Mesendoderm (in vitro differentiated cells): ENCODE data around the gene MTG1.
A peak's percentile ranks its signal among the peaks of the same experiment; 100 is the strongest.

Experiments
- DNase-seq: peaks from one replicate; pipeline ENCODE4 v3.0.0; 2013
- H2AK5ac ChIP-seq: 2 replicates; pipeline ENCODE4 v1.6.1; 2013; ENCODE audit warnings: low read length, inconsistent platforms
- H2BK120ac ChIP-seq: 2 replicates; pipeline ENCODE4 v1.6.1; 2013; ENCODE audit warnings: low read depth, mild to moderate bottlenecking, low read length, moderate library complexity, mixed read lengths
- H2BK15ac ChIP-seq: replicated peaks from 2 replicates; pipeline ENCODE4 v1.6.1; 2013; ENCODE audit warnings: low read depth, mild to moderate bottlenecking, moderate library complexity
- H2BK5ac ChIP-seq: 2 replicates; pipeline ENCODE4 v1.6.1; 2013; ENCODE audit warnings: low read length, inconsistent platforms
- H3K18ac ChIP-seq: 2 replicates; pipeline ENCODE4 v1.6.1; 2013; ENCODE audit warnings: mild to moderate bottlenecking, low read length, mixed read lengths
- H3K23ac ChIP-seq: one replicate; pipeline ENCODE4 v1.6.1; 2013; ENCODE audit warnings: low read length
- H3K27ac ChIP-seq: 2 replicates; pipeline ENCODE4 v1.5.1; 2013; ENCODE audit warnings: low read depth, mild to moderate bottlenecking, inconsistent platforms, low read length, moderate library complexity
- H3K27me3 ChIP-seq: 2 replicates; pipeline ENCODE4 v1.6.1; 2013; ENCODE audit warnings: low read length, control low read depth, mild to moderate bottlenecking, inconsistent platforms; ENCODE audit not compliant: insufficient read depth, poor library complexity
- H3K36me3 ChIP-seq: 2 replicates; pipeline ENCODE4 v1.6.1; 2013; ENCODE audit warnings: low read length, inconsistent platforms; ENCODE audit not compliant: control insufficient read depth, insufficient read depth
- H3K4ac ChIP-seq: one replicate; pipeline ENCODE4 v1.6.1; 2013; ENCODE audit warnings: low read depth, mild to moderate bottlenecking, low read length, moderate library complexity
- H3K4me1 ChIP-seq: 2 replicates; pipeline ENCODE4 v1.6.1; 2013; ENCODE audit warnings: low read depth, low read length, inconsistent platforms; ENCODE audit not compliant: control insufficient read depth
- H3K4me2 ChIP-seq: 2 replicates; pipeline ENCODE4 v1.6.1; 2013; ENCODE audit warnings: low read length
- H3K4me3 ChIP-seq: 2 replicates; pipeline ENCODE4 v1.5.1; 2013; ENCODE audit warnings: mild to moderate bottlenecking, low read length
- H3K56ac ChIP-seq: one replicate; pipeline ENCODE4 v1.6.1; 2013; ENCODE audit warnings: low read length
- H3K79me1 ChIP-seq: 2 replicates; pipeline ENCODE4 v1.6.1; 2013; ENCODE audit warnings: low read length, inconsistent platforms
- H3K79me2 ChIP-seq: 2 replicates; pipeline ENCODE4 v1.6.1; 2013; ENCODE audit warnings: mild to moderate bottlenecking, low read length; ENCODE audit not compliant: control insufficient read depth, insufficient read depth
- H3K9ac ChIP-seq: 2 replicates; pipeline ENCODE4 v1.6.1; 2013; ENCODE audit warnings: low read length, inconsistent platforms
- H4K5ac ChIP-seq: one replicate; pipeline ENCODE4 v1.6.1; 2013; ENCODE audit warnings: low read length
- H4K8ac ChIP-seq: one replicate; pipeline ENCODE4 v1.6.1; 2013; ENCODE audit warnings: low read depth, mild to moderate bottlenecking, control low read depth, low read length, moderate library complexity
- WGBS: extraction: QIAGEN DNeasy Blood & Tissue Kit; methylation state at CpG from one replicate; pipeline ENCODE4 v1.1.7; 2013; ENCODE audit warnings: low lambda C conversion rate, missing lambda C conversion rate; ENCODE audit not compliant: insufficient coverage; ENCODE audit errors: extremely low coverage; 5-methylcytosine and 5-hydroxymethylcytosine counted together

The MTG1 gene

GRCh38 chr10:133378251-133379096, 15.5 kb upstream of the MTG1 start:
- Histone ChIP-seq H4K5ac (no peak overlapping the region), H2BK15ac (no peak overlapping the region), H3K36me3 (no peaks in the 10 kb centered on the region), H3K56ac (peak overlapping the region; percentile 75), H3K4ac (no peak overlapping the region), H3K27me3 (no peaks in the 10 kb centered on the region), H2BK5ac (no peak overlapping the region), H3K79me1 (no peaks in the 10 kb centered on the region), H2AK5ac (no peak overlapping the region), H3K79me2 (no peaks in the 10 kb centered on the region), H2BK120ac (no peak overlapping the region), H3K18ac (no peak overlapping the region), H3K4me3 (peak overlapping the region; percentile 23), H3K9ac (peak overlapping the region; percentile 65), H3K27ac (no peak overlapping the region), H3K4me2 (peak overlapping the region; percentile 85), H3K4me1 (no peaks in the 10 kb centered on the region), H3K23ac (no peak overlapping the region), H4K8ac (no peak overlapping the region)
- DNase-seq, result peak; percentile 45
- WGBS, result no CpG with 5 or more reads among the region's 90 CpGs

GRCh38 chr10:133379152-133379800, 14.7 kb upstream of the MTG1 start, which contains the start of gene PAOX:
Gene PAOX (plus strand): TSS chr10:133379262. CDS start chr10:133379317, 55 bp downstream.
- no CpG with 5 or more reads among the region's 78 CpGs for WGBS

GRCh38 chr10:133379801-133380666, 13.9 kb upstream of the MTG1 start:
- Histone ChIP-seq H3K36me3 (no peaks in the 10 kb centered on the region), H3K79me1 (no peaks in the 10 kb centered on the region), H2AK5ac (no peak overlapping the region), H3K27ac (no peak overlapping the region), H3K9ac (peak overlapping the region; percentile 67), H3K4me1 (no peaks in the 10 kb centered on the region), H4K8ac (no peak overlapping the region), H3K4me3 (no peak overlapping the region), H3K56ac (peak overlapping the region; percentile 82), H2BK15ac (no peak overlapping the region), H3K27me3 (no peaks in the 10 kb centered on the region), H4K5ac (no peak overlapping the region), H3K79me2 (no peaks in the 10 kb centered on the region), H3K18ac (peak overlapping the region; percentile 42), H3K23ac (no peak overlapping the region), H2BK5ac (no peak overlapping the region), H2BK120ac (no peak overlapping the region), H3K4ac (no peak overlapping the region), H3K4me2 (no peak overlapping the region)
- no CpG with 5 or more reads among the region's 36 CpGs for WGBS
- no peak for DNase-seq

More at GRCh38 chr10:133379152-133379800, 14.7 kb upstream of the MTG1 start, which contains the start of gene PAOX:
- H3K4ac ChIP-seq, result no peak within 1 kb of the TSS
- no peak within 1 kb of the TSS for H2AK5ac ChIP-seq
- H2BK15ac ChIP-seq, result no peak within 1 kb of the TSS
- no peak within 1 kb of the TSS for H3K23ac ChIP-seq
- H3K79me1 ChIP-seq, result no peaks in the 10 kb centered on the region
- no peak within 1 kb of the TSS for H4K5ac ChIP-seq
- H3K4me3 ChIP-seq, result peak within 1 kb of the TSS; percentile 23
- H3K79me2 ChIP-seq, result no peaks in the 10 kb centered on the region
- peak within 1 kb of the TSS; percentile 42 for H3K18ac ChIP-seq
- H3K56ac ChIP-seq, result peak within 1 kb of the TSS; percentile 82
- H3K9ac ChIP-seq, result peak within 1 kb of the TSS; percentile 67
- H3K4me2 ChIP-seq, result peak within 1 kb of the TSS; percentile 85
- DNase-seq, result peak; percentile 56
- H2BK5ac ChIP-seq, result no peak within 1 kb of the TSS
- H4K8ac ChIP-seq, result no peak within 1 kb of the TSS
- no peak within 1 kb of the TSS for H2BK120ac ChIP-seq
- no peak within 1 kb of the TSS for H3K27ac ChIP-seq
- no peaks in the 10 kb centered on the region for H3K4me1 ChIP-seq
- H3K36me3 ChIP-seq, result no peaks in the 10 kb centered on the region
- no peaks in the 10 kb centered on the region for H3K27me3 ChIP-seq

- no peak for DNase-seq
- no peak overlapping the region for H3K4ac ChIP-seq
- no peak overlapping the region for H3K23ac ChIP-seq
- no peak overlapping the region for H3K4me3 ChIP-seq
- no peak overlapping the region for H4K5ac ChIP-seq
- no peak overlapping the region for H3K18ac ChIP-seq
- no peak overlapping the region for H3K4me2 ChIP-seq
- H3K79me2 ChIP-seq, result no peaks in the 10 kb centered on the region
- H3K9ac ChIP-seq, result no peak overlapping the region
- H3K27ac ChIP-seq, result no peak overlapping the region
- H3K27me3 ChIP-seq, result no peaks in the 10 kb centered on the region
- H3K79me1 ChIP-seq, result no peaks in the 10 kb centered on the region
- no peak overlapping the region for H4K8ac ChIP-seq
- no peak overlapping the region for H2AK5ac ChIP-seq
- no peak overlapping the region for H3K56ac ChIP-seq
- H2BK5ac ChIP-seq, result no peak overlapping the region
- H2BK15ac ChIP-seq, result no peak overlapping the region
- no peaks in the 10 kb centered on the region for H3K36me3 ChIP-seq
- H3K4me1 ChIP-seq, result no peaks in the 10 kb centered on the region
- no peak overlapping the region for H2BK120ac ChIP-seq
- WGBS, result no CpG with 5 or more reads among the region's 8 CpGs
Observed at GRCh38 chr10:133381036-133381435, 12.9 kb upstream of the MTG1 start.

- H3K56ac ChIP-seq, result no peak overlapping the region
- no peak overlapping the region for H2BK15ac ChIP-seq
- no peak overlapping the region for H3K27ac ChIP-seq
- DNase-seq, result no peak
- no peaks in the 10 kb centered on the region for H3K27me3 ChIP-seq
- no peak overlapping the region for H4K5ac ChIP-seq
- no peak overlapping the region for H3K4ac ChIP-seq
- H4K8ac ChIP-seq, result no peak overlapping the region
- H2BK5ac ChIP-seq, result no peak overlapping the region
- H3K79me1 ChIP-seq, result no peaks in the 10 kb centered on the region
- no peaks in the 10 kb centered on the region for H3K79me2 ChIP-seq
- H2AK5ac ChIP-seq, result no peak overlapping the region
- H3K4me1 ChIP-seq, result no peaks in the 10 kb centered on the region
- no peak overlapping the region for H3K4me2 ChIP-seq
- H2BK120ac ChIP-seq, result no peak overlapping the region
- H3K23ac ChIP-seq, result no peak overlapping the region
- H3K9ac ChIP-seq, result no peak overlapping the region
- H3K18ac ChIP-seq, result no peak overlapping the region
- H3K36me3 ChIP-seq, result no peaks in the 10 kb centered on the region
- no peak overlapping the region for H3K4me3 ChIP-seq
- WGBS, result no CpG with 5 or more reads among the region's 4 CpGs
Observed at GRCh38 chr10:133383551-133383950, 10.4 kb upstream of the MTG1 start.
